GM18526 (cell line): ENCODE data around the gene NOD2.

Experiments used
- POLR2A ChIP-seq: IDR thresholded peaks from 3 replicates; pipeline ENCODE4 v1.6.1; 2011; ENCODE audit not compliant: insufficient read length; ENCODE audit errors: extremely low read depth

Gene NOD2

GRCh38 chr16:50692999-50693781 lies at the start of gene NOD2:
TSS of gene NOD2 (plus strand) at chr16:50693606. CDS start at chr16:50699496, 5,890 bp downstream.
- TF ChIP-seq POLR2A = peak; percentile 17

- no peak for TF ChIP-seq POLR2A
These were observed 49.2 kb upstream of the NOD2 start for GRCh38 chr16:50644245-50644644.

GRCh38 chr16:50644729-50645128 lies 48.7 kb upstream of the NOD2 start:
- TF ChIP-seq POLR2A = no peak

GRCh38 chr16:50645563-50646220 lies 47.7 kb upstream of the NOD2 start:
- no peak for TF ChIP-seq POLR2A

GRCh38 chr16:50646345-50646744 lies 47.1 kb upstream of the NOD2 start:
- no peak for TF ChIP-seq POLR2A

GRCh38 chr16:50651835-50652438 lies 41.5 kb upstream of the NOD2 start:
- no peak for TF ChIP-seq POLR2A

- TF ChIP-seq POLR2A = no peak
These were observed 40.5 kb upstream of the NOD2 start for GRCh38 chr16:50652836-50653425.

GRCh38 chr16:50653633-50654519 lies 39.5 kb upstream of the NOD2 start:
- TF ChIP-seq POLR2A = no peak

GRCh38 chr16:50655558-50656055 lies 37.8 kb upstream of the NOD2 start:
- TF ChIP-seq POLR2A = no peak

GRCh38 chr16:50657241-50657640 lies 36.2 kb upstream of the NOD2 start:
- no peak for TF ChIP-seq POLR2A

GRCh38 chr16:50659806-50660205 lies 33.6 kb upstream of the NOD2 start:
- no peak for TF ChIP-seq POLR2A

- TF ChIP-seq POLR2A = no peak
These were observed 31.0 kb upstream of the NOD2 start for GRCh38 chr16:50662306-50662940.

GRCh38 chr16:50664270-50664669 lies 29.1 kb upstream of the NOD2 start:
- no peak for TF ChIP-seq POLR2A
